GM19239 (cell line): ENCODE results near the gene C9orf72.

Experiments used
- DNase-seq: peaks from one replicate; pipeline ENCODE4 v3.0.0; 2011; ENCODE audit warnings: low spot score; ENCODE audit not compliant: insufficient read length
- FAIRE-seq: peaks from 2 replicates; lab custom pipeline; 2011; peaks lifted over from hg19 to GRCh38; lab: Jason Lieb, UNC

Gene C9orf72

DNA sequence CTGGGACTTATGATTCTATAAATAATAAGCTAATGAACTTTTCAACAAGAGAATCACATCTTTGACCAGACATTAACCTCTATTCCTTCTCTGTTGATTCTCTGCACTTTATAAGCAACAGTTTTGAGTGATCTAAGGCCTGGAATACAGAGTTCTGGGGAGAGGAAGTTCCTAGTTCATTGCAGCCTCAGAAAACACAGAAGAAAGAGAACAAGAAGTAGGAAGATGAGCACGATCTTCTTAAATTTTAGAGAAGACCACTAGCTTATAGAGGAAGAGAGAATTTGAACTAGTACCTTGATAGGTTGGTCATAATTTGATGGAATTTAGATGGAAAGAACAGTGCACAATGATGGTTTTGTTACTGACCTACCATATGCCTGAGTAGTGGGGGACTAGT, 8.5 kb upstream of the C9orf72 start:
- DNase-seq, result no peak
- FAIRE-seq, result no peak

DNA sequence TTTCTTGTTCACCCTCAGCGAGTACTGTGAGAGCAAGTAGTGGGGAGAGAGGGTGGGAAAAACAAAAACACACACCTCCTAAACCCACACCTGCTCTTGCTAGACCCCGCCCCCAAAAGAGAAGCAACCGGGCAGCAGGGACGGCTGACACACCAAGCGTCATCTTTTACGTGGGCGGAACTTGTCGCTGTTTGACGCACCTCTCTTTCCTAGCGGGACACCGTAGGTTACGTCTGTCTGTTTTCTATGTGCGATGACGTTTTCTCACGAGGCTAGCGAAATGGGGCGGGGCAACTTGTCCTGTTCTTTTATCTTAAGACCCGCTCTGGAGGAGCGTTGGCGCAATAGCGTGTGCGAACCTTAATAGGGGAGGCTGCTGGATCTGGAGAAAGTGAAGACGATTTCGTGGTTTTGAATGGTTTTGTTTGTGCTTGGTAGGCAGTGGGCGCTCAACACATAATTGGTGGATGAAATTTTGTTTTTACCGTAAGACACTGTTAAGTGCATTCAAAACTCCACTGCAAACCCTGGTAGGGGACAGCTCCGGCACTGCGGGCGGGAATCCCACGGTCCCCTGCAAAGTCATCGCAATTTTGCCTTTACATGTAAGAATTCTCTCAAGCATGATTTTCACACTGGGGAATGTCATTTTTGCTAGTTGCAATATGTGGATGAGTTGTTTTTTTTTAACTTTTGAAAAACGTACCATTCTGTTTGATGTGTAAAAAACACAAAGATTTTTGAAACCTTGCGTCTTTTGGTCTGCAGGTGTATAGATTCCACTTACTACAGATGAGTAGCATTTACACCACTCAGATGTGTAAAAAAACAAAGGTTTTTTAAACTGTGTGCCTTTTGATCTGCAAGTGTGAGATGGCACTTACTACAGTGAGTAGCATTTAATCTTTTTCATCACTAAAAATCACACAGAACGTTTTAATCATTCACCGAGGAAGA, 631 bp upstream of the C9orf72 start:
- FAIRE-seq (peak; percentile 98), DNase-seq (peak; percentile 76)

DNA sequence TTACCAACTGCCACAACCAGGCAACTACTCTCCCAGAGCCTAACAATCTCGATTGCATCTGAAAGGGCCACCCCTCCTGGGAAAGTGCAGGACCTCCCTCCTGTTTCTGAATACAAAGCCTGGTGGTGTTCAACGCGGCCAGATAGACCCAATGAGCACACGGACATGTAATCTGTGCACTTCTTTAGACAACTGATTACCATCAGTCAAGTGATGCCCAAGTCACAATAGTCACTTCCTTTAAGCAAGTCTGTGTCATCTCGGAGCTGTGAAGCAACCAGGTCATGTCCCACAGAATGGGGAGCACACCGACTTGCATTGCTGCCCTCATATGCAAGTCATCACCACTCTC, 739 bp downstream of the C9orf72 start:
- DNase-seq (no peak), FAIRE-seq (peak; percentile 79)

DNA sequence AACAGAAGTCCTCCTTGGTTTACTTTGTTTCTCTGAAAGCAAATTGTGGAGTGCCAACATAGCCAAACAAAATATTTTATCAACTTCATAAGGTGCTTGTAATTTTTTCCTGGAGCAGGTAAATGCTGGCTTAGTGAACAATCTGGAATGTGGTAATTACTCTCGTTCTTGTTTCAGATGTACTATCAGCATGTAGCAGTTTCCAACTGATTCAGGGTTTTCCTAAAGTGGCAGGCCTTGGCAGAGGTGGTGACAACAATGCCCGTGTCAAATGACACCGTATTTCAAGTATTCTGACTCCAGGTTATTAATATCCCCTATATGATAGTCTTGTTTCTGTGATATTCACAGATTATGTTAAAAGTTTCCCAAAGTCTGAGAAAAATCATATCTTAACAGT, 1.2 kb downstream of the C9orf72 start:
- FAIRE-seq (no peak), DNase-seq (no peak)

DNA sequence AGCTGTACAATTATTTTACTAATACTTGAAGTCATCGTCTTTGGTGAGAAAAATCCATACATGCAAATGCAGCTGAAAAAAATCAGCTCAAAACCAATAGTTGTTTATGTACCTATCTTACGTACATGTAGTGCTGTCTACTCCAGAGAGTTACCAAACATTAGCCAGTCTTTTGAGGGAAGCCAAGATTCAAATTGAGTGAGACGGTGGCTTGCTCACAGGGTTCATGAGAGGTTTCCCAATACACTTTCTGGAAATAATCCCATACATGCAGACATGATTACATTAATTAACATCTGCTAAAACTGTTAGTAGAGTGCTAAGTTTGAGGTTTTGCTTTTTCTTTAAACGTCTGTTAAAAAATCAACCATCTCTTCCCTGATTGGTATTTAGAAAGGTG, 2.3 kb downstream of the C9orf72 start:
- FAIRE-seq, result peak; percentile 28

DNA sequence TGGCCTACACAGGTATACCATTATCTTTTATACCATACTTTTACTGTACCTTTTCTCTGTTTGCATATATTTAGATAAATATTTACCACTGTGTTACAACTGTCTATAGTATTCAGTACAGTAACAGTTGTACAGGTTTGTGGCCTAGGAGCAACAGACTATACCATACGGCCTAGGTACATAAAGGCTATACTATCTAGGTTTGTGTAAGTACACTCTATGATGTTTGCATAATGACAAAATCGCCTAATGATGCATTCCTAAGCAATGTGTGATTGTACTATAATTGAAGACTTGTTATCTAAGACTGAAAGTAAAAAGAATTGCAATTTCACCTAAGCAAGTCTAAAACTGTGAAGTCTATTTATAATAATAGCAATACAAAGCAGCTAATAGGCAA, 3.9 kb downstream of the C9orf72 start:
- no peak for DNase-seq
- FAIRE-seq, result no peak

More for the DNA sequence above, 2.3 kb downstream of the C9orf72 start:
- DNase-seq, result no peak

DNA sequence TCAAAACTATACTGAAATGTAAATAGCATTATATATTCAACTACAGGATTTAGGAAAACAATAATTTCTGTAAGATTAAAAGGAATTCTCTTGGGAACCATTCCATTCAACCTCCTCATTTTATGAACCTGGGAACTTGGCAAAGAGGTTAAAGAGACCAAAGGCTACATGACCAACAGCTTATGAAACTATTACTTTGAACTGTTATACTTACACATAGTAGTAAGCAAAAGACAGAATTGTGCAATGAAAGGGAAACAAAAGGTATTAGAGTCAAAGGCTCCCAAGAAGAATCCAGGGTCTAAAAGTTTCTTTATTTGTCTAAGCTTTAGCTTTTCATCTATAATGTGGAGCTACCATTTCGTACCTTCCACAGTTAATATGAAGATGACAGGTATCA, 7.2 kb downstream of the C9orf72 start:
- no peak for FAIRE-seq
- DNase-seq, result no peak

DNA sequence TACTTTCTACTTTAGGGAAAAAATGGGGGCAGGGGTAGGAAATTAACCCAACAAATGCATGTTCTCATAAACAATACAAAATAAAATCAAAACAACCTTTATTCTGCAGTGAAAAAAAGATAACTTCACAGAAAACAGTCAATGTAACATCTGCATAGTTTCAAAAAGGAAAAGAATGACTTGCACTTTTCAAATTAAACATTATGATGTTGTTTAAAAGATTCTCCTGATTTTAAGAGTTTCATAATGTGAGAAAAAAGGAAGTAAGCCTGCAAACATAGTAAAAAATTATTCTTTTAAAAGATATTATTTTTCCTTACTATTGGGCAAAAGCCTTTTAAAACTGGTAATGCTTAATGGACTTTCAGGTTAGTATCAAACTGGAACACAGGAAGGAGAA, 7.6 kb downstream of the C9orf72 start:
- DNase-seq (no peak), FAIRE-seq (no peak)

DNA sequence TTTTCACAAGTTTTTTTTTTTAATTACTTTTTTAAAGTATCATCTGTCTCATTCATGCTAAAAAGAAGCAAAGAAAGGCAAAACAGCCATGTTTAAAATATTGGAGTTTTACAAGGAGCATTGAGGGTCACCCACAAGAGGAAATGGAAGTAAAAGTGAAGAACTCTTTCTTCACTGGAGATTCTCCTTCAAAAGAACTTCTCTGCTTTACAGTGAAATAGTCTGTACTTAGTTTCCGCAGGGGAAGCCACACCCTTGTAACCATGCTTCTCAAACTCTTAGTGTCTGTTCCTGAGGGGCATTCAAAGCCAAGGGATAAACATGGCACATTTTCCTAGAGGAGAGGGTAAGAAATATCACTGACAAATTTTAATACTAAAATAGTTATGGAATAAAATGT, 8.6 kb downstream of the C9orf72 start:
- FAIRE-seq (peak; percentile 42), DNase-seq (no peak)

DNA sequence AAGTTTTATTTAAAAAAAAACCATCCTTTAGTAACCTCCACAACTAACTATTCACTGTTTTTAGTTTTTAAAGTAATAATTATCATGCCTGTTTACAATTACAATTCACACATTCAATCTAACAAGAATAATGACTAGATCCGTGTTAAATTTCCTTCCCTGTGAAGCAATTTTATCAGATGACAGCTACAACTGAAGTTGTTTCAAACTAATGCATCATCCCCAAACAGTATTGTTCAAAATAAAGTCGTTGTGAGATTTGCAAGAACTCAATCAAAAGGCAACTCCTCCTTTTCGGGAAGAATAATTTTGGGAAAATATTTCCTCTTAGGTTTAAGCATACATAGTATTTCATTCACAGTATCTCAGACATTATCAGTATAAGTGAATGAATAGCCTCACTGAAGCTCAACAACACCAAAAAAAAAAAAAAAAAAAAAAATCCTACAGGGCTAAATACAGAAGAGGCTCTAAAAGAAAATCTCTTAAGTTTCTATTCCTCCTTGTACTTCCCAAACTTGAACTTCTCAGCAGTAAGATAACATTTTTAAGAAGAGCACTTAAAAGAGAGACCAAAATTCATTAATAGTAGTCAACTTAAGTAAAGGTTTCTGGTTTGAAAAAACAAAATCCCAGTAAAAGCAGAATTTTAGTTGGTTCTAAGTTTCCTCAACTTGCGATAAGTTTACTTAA, 9.4 kb downstream of the C9orf72 start:
- FAIRE-seq, result no peak

DNA sequence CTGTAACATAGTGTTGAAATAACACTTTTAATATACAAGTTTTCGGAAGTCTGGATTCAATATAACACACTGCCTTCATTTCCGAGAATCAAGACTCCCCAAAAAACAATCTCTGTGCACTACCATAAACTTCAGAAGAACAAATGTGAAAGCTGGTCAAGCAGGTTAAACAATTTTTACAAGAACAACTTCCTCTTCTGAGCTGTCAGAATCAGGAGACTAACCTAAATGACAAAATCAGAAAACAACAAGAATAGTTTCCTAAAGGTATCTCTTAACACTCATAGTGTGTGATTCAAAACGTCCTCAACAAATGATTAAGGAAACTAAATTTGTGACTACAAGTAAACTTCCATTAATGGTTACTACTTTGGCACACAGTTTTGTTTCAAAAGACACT, 11.6 kb downstream of the C9orf72 start:
- peak; percentile 45 for FAIRE-seq
- DNase-seq, result no peak

More for the DNA sequence above, 9.4 kb downstream of the C9orf72 start:
- DNase-seq, result no peak

DNA sequence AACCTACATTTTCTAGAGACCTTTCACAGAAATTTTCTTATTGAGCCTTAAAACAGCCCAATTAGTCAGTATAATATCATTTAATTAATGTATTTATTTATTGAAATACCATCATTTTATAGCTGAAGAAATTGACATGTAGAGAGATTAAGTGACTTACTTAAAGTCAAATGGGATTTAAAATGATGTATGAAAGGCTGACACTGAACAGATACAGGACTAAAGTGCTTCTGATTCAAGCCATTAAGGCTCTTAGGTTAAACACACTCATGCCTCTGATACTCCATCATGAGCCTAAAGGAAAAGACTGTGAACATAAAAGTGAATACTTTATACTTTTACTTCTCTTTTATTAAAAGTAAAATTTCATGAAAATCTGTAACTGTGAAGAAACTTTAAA, 12.8 kb downstream of the C9orf72 start:
- FAIRE-seq (no peak), DNase-seq (no peak)

DNA sequence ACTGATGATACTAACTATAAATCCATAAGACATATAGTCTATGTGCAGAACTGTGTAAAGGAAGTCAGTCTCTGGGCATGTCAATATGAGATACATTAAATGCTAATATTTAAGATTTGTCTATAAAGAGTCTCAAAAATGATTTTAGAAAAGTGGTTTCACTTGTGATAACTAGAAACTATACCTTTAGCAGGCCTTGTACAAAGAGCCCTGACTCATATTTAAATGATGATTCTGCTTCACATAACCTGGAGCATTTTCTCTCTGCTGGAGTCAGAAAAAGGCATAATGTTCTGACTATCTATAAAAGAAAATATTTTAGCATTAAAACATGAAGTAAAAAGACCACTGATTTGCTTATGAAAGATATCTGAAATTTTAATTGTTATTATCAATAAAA, 15.0 kb downstream of the C9orf72 start:
- DNase-seq, result no peak
- FAIRE-seq, result no peak

DNA sequence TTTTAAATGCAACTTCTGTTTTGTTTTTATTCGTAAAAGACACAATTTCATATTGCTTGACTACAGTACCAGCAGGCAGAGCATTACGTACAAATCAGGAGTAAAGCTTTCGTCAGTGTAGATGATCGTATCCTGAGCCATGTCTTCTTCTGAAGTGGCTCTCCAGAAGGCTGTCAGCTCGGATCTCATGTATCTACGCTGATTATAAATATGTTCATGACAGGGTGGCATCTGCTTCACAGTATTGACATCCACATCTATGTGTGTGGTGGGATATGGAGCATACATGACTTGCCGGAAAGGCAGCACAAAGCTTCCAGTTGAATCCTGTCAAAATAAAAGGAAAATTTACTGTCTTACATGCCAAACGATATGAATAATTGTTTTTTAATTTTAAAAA, 16.8 kb downstream of the C9orf72 start:
- no peak for DNase-seq
- no peak for FAIRE-seq

DNA sequence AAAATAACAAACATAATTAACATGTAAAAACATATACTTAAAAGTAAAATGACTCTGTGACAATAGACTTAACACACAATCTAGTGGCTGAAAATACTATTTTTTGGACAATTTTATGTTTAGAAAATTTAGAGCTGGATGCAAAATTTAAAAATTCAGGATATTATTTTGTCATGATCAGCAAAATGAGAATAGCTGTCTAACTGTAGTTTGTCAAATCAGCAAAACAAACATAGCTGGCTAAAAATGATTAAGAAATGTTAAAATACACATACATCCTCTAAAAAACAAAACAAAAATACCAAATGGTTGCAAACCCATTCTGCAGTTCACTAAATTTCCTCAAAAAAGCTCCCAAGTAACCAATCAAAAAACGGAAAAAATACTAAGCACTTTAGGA, 18.6 kb downstream of the C9orf72 start:
- DNase-seq, result no peak
- no peak for FAIRE-seq

DNA sequence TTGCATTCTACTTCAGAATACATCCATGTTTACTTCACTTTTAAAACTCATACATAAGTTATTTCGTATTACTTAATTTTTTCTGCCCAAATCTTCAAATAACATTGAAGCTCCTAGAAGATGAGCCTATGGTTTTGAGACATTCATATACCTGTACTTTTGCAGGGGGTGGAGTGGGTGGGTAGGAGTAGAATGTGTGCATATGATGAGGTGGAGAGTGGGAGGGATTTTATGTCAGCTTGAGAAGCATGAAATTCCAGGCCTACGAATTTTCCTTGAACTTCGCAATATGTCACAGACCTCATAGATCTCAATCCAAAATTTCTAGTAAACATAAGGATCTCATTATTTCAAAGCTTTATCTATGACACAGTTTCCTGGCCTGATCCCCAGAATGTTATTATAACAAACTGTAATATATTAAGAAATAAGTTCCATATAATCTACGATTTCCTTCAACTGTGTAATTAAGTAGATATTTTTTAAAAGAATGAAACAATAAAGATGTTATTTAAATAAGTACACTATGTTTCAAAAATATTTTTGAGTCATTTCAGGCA, 24.0 kb downstream of the C9orf72 start:
- FAIRE-seq, result no peak
- DNase-seq, result no peak

DNA sequence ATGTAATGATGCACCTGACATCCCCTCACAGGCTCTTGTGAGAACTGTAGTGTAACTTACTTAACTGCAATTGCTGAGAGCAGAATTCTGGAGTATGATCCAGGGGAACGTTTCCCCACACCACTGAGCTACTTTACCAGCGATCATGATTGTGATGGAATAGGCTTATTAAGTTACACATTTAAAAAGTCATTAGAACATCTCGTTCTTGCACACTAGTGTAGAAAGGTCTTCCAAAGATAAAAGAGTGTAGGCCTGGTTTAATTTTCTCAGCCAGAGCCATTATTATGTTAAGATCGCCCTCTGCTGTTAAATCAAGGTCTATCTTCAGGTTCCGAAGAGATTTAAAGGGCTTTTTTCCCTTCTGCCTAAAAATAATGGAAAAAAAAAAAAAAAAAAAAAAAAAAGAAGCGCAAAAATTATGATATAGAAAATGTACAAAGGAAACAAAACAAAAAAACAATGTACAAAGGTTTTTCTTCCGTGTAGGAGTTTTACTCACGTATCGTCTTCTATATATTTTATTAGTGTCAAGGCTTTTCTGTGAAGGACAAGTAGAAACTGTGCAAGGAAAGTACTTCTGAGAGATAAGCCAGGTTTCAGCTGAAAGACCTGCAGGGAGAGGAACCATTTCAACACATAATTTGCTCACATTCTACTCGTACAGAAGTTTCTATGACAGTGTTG, 25.1 kb downstream of the C9orf72 start:
- DNase-seq (no peak), FAIRE-seq (peak; percentile 64)

DNA sequence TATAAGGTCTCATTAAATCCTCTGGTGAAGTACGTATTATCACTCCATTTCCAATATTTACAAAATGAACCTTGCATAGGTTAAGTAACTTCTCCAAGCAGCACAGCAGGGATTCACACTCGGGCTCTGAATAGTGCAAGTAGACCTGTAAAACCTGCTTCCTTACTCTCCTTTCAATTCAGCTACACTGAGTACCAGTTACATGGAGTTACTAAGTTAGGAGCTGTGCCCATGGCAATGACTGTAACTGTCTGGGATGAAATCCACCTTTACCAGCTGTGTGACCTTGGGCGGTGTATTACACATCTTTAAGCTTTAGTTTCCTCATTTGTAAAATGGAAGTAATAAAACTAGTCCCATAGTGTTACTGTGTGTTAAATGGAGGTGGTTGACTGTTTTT, 27.8 kb downstream of the C9orf72 start:
- no peak for FAIRE-seq
- DNase-seq, result no peak

DNA sequence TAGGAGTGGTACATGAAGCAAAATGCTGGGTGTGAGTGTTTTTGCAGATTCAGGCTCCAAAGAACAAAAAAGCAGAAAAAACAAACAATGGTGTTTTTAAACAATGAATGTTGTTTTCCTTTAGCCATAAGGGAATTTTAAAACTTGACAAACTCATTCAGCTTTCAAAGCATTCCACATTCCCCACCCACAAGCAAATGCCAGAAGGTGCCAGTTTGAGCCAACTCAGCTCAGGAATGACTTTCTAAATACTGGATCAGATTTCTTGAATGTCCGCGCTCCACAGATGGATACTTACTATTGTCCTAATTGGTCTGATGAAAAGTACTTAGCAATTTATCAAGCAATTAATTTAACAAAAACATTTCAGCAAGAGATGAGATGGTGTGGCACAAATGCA, 30.8 kb downstream of the C9orf72 start:
- FAIRE-seq, result no peak
- no peak for DNase-seq

DNA sequence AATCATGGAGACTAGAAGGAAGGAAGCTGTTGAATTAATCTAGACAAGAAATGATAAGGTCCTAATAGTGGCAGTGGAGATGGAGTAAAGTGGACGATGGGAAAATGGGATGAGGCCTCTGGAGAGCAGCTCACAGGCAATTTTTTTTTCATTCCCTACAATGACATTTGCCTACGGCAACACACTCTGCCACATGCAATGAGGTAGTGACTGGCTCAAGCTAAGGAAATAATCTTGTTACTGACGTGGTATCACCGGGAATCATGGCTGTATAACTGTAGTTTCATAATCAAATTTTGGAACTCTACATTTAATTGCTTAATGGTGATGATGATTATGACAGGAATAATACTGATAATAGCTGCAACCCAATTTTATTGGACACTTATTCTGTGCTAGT, 31.5 kb downstream of the C9orf72 start:
- no peak for FAIRE-seq
- no peak for DNase-seq

DNA sequence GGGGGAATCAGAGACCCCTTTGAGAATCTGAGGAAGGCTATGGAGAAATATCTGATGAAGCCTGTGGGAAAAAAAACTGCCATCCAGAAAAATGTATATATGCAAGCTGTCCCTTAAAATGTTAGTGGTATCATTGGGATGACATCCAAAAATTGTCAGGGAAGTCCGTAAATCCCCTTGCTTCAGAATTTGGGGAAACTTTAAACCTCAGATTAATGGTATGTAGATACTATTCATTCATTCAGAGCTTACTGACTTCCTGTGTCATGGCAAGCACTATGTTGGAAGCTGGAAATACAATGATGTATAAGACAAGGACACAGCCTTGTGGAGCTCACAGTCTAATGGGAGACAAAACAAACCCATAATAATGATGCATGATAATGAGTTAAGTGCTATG, 32.8 kb downstream of the C9orf72 start:
- FAIRE-seq, result no peak
- DNase-seq, result no peak
